Liver (tissue), 9 donors: ENCODE measurements around the gene NR3C1. TPM values are rescaled to one million over a fixed set of nuclear protein-coding genes. Genes with fewer than 3 reads are reported as not detected.

Experiments
- DNase-seq: peaks from one replicate; pipeline ENCODE4 v3.0.0-alpha.2; 2017; ENCODE audit warnings: low spot score
- H3K27ac ChIP-seq, 2 donors: one replicate each; pipeline ENCODE4 v1.7.0; 2013; ENCODE audit warnings: inconsistent platforms in 2 of 2, low read length in 2 of 2, control low read depth in 1 of 2, low read depth in 1 of 2, mild to moderate bottlenecking in 1 of 2
- H3K27me3 ChIP-seq, 4 donors: one replicate each; pipeline versions ENCODE4 v1.6.1 to v1.7.0; 2013; ENCODE audit warnings: low read length in 3 of 4, inconsistent platforms in 1 of 4, mild to moderate bottlenecking in 1 of 4, moderate library complexity in 1 of 4; ENCODE audit not compliant: control insufficient read depth in 4 of 4, insufficient read depth in 4 of 4
- H3K36me3 ChIP-seq, 4 donors: one replicate each; pipeline versions ENCODE4 v1.6.1 to v1.7.0; 2013; ENCODE audit warnings: low read length in 3 of 4, mild to moderate bottlenecking in 3 of 4, low read depth in 1 of 4, moderate library complexity in 1 of 4; ENCODE audit not compliant: control insufficient read depth in 4 of 4, insufficient read depth in 3 of 4
- H3K4me1 ChIP-seq, 4 donors: one replicate each; pipeline versions ENCODE4 v1.6.1 to v1.7.0; 2013; ENCODE audit warnings: low read length in 3 of 4, mild to moderate bottlenecking in 3 of 4, moderate library complexity in 1 of 4; ENCODE audit not compliant: control insufficient read depth in 4 of 4, insufficient read depth in 4 of 4
- H3K4me3 ChIP-seq, 3 donors: one replicate each; pipeline versions ENCODE4 v1.6.1 to v1.7.0; 2013; ENCODE audit warnings: low read length in 3 of 3, control low read depth in 1 of 3, low read depth in 1 of 3, mild to moderate bottlenecking in 1 of 3
- H3K9ac ChIP-seq, 2 donors: one replicate each; pipeline ENCODE4 v1.7.0; 2013; ENCODE audit warnings: low read length in 2 of 2, mild to moderate bottlenecking in 2 of 2, moderate library complexity in 2 of 2, control low read depth in 1 of 2, low read depth in 1 of 2
- H3K9me3 ChIP-seq, 4 donors: one replicate each; pipeline versions ENCODE4 v1.6.1 to v1.7.0; 2013; ENCODE audit warnings: low read length in 3 of 4; ENCODE audit not compliant: control insufficient read depth in 4 of 4
- EGR1 ChIP-seq, 2 donors: IDR thresholded peaks; 2 replicates each; pipeline ENCODE4 v1.6.1; 2016 to 2018; ENCODE audit warnings: antibody characterized with exemption in 2 of 2, low read depth in 2 of 2
- FOXA1 ChIP-seq: IDR thresholded peaks from 2 replicates; pipeline ENCODE4 v1.6.1; 2016; ENCODE audit warnings: antibody characterized with exemption
- FOXA2 ChIP-seq: IDR thresholded peaks from 2 replicates; pipeline ENCODE4 v1.6.1; 2016; ENCODE audit warnings: antibody characterized with exemption
- GABPA ChIP-seq, 2 donors: IDR thresholded peaks in 1 of 2; conservative IDR thresholded peaks in 1 of 2; 2 replicates each; pipeline ENCODE4 v1.6.1; 2016; ENCODE audit warnings: antibody characterized with exemption in 2 of 2, mild to moderate bottlenecking in 1 of 2, moderate library complexity in 1 of 2
- HNF4A ChIP-seq, 2 donors: conservative IDR thresholded peaks; 2 replicates each; pipeline ENCODE4 v1.6.1; 2016; ENCODE audit warnings: antibody characterized with exemption in 2 of 2, mild to moderate bottlenecking in 2 of 2
- HNF4G ChIP-seq: IDR thresholded peaks from 2 replicates; pipeline ENCODE4 v1.6.1; 2016; ENCODE audit warnings: antibody characterized with exemption
- NR2F2 ChIP-seq: IDR thresholded peaks from 2 replicates; pipeline ENCODE4 v1.6.1; 2016; ENCODE audit warnings: antibody characterized with exemption
- RAD21 ChIP-seq, 2 donors: IDR thresholded peaks; 2 replicates each; pipeline ENCODE4 v1.6.1; 2016; ENCODE audit warnings: antibody characterized with exemption in 2 of 2, mild to moderate bottlenecking in 2 of 2
- RXRA ChIP-seq, 2 donors: IDR thresholded peaks; 2 replicates each; pipeline ENCODE4 v1.6.1; 2017 to 2018; ENCODE audit warnings: antibody characterized with exemption in 2 of 2, mild to moderate bottlenecking in 1 of 2
- SP1 ChIP-seq: IDR thresholded peaks from 2 replicates; pipeline ENCODE4 v1.6.1; 2018; ENCODE audit warnings: antibody characterized with exemption, mild to moderate bottlenecking
- TAF1 ChIP-seq: conservative IDR thresholded peaks from 2 replicates; pipeline ENCODE4 v1.6.1; 2016; ENCODE audit warnings: antibody characterized with exemption, mild to moderate bottlenecking
- YY1 ChIP-seq: IDR thresholded peaks from 2 replicates; pipeline ENCODE4 v1.6.1; 2016; ENCODE audit warnings: antibody characterized with exemption, mild to moderate bottlenecking
- WGBS: extraction: QIAGEN DNeasy Blood & Tissue Kit; methylation state at CpG from one replicate; pipeline ENCODE4 v1.1.7; 2013; 5-methylcytosine and 5-hydroxymethylcytosine counted together
- polyA plus RNA-seq, 2 donors: library from polyadenylated mRNA; stranded (reverse) in 1 of 2; unstranded in 1 of 2; fragments of 200-250 nt in 1 of 2; fragments of >200 nt in 1 of 2; fragmentation: Nextera tagmentation in 1 of 2; extraction: Ambion mirVana in 1 of 2; gene quantifications; one replicate each; pipeline versions ENCODE4 v1.2.1 to v1.2.3, GENCODE V29; 2013 to 2015
- total RNA-seq, 2 donors: library from RNA; depleted of rRNA; stranded (reverse); fragments of >200 nt; gene quantifications; one replicate each; pipeline ENCODE4 v1.2.3, GENCODE V29; 2014
- TF ChIP-seq, protein P1 (sequence below): fragments of 150-350 bp; IDR thresholded peaks from 2 replicates; pipeline ENCODE4 v1.5.1; 2017; ENCODE audit warnings: improper control_type of control experiment, low read depth, low read length; ENCODE audit not compliant: missing input control
- TF ChIP-seq, protein P2 (sequence below): IDR thresholded peaks from 2 replicates; pipeline ENCODE4 v1.6.1; 2016; ENCODE audit warnings: antibody characterized with exemption
- TF ChIP-seq, protein P3 (sequence below): IDR thresholded peaks from 2 replicates; pipeline ENCODE4 v1.6.1; 2016; ENCODE audit warnings: antibody characterized with exemption
- TF ChIP-seq, protein P4 (sequence below): IDR thresholded peaks from 2 replicates; pipeline ENCODE4 v1.6.1; 2016; ENCODE audit warnings: antibody characterized with exemption, mild to moderate bottlenecking
- donor health status: healthy.
- donor health status: healthy.
- donor health status: healthy.
- donor health status: healthy.
- donor health status: healthy.

NR3C1 gene
- total and polyA plus RNA-seq, 4 donors, result 24.5 to 36.4 (median 29.0) TPM

DNA sequence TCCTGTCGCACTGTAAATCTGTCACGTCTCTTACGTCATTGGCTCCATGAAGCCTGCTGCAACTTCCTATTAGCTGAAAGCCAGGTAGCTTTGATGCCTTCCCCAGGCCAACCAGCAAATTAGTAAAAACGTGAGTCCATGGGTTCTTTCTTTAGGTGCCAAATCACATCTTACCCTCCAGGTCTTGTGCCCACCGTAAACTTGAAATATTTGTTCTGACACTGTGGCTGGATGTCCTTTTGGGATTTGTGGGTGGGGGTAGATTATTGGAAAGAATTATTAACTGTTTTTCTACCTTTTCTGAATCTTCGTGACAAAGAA, 172.8 kb downstream of the NR3C1 start:
- 91% methylated on average over 6 of the region's 6 CpGs for WGBS

More for the DNA sequence above, 172.8 kb downstream of the NR3C1 start:
- Histone ChIP-seq H3K4me3 (no peak overlapping the region), H3K9me3 (no peaks in the 10 kb centered on the region), H3K36me3 (no peaks in the 10 kb centered on the region), H3K27ac (peak overlapping the region; percentile 84 to 96), H3K4me1 (peaks cover 17 to 53% (median 32%) of the 10 kb centered on the region in 4 donors), H3K9ac (no peak overlapping the region), H3K27me3 (no peaks in the 10 kb centered on the region)
- no peak for DNase-seq
- no peak for TF ChIP-seq RAD21 (IDR thresholded peaks at IDR 0.05)
- no peak for TF ChIP-seq GABPA (IDR thresholded peaks at IDR 0.05 in 1 of 2, conservative IDR thresholded peaks at IDR 0.05 in 1 of 2)
- TF ChIP-seq, protein P1, sequence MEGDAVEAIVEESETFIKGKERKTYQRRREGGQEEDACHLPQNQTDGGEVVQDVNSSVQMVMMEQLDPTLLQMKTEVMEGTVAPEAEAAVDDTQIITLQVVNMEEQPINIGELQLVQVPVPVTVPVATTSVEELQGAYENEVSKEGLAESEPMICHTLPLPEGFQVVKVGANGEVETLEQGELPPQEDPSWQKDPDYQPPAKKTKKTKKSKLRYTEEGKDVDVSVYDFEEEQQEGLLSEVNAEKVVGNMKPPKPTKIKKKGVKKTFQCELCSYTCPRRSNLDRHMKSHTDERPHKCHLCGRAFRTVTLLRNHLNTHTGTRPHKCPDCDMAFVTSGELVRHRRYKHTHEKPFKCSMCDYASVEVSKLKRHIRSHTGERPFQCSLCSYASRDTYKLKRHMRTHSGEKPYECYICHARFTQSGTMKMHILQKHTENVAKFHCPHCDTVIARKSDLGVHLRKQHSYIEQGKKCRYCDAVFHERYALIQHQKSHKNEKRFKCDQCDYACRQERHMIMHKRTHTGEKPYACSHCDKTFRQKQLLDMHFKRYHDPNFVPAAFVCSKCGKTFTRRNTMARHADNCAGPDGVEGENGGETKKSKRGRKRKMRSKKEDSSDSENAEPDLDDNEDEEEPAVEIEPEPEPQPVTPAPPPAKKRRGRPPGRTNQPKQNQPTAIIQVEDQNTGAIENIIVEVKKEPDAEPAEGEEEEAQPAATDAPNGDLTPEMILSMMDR, result no peak
- TF ChIP-seq FOXA1, result no peak
- TF ChIP-seq HNF4G, result no peak
- TF ChIP-seq, protein P2, sequence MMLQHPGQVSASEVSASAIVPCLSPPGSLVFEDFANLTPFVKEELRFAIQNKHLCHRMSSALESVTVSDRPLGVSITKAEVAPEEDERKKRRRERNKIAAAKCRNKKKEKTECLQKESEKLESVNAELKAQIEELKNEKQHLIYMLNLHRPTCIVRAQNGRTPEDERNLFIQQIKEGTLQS, result no peak
- TF ChIP-seq RXRA (IDR thresholded peaks at IDR 0.05), result no peak
- TF ChIP-seq EGR1 (IDR thresholded peaks at IDR 0.05; ENCODE audit: low read depth in 2 of 2), result no peak
- TF ChIP-seq, protein P3, sequence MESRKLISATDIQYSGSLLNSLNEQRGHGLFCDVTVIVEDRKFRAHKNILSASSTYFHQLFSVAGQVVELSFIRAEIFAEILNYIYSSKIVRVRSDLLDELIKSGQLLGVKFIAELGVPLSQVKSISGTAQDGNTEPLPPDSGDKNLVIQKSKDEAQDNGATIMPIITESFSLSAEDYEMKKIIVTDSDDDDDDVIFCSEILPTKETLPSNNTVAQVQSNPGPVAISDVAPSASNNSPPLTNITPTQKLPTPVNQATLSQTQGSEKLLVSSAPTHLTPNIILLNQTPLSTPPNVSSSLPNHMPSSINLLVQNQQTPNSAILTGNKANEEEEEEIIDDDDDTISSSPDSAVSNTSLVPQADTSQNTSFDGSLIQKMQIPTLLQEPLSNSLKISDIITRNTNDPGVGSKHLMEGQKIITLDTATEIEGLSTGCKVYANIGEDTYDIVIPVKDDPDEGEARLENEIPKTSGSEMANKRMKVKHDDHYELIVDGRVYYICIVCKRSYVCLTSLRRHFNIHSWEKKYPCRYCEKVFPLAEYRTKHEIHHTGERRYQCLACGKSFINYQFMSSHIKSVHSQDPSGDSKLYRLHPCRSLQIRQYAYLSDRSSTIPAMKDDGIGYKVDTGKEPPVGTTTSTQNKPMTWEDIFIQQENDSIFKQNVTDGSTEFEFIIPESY, result no peak
- no peak for TF ChIP-seq TAF1
- TF ChIP-seq FOXA2, result no peak
- TF ChIP-seq HNF4A (conservative IDR thresholded peaks at IDR 0.05), result no peak
- TF ChIP-seq NR2F2, result no peak
- TF ChIP-seq SP1, result no peak
- TF ChIP-seq, protein P4, sequence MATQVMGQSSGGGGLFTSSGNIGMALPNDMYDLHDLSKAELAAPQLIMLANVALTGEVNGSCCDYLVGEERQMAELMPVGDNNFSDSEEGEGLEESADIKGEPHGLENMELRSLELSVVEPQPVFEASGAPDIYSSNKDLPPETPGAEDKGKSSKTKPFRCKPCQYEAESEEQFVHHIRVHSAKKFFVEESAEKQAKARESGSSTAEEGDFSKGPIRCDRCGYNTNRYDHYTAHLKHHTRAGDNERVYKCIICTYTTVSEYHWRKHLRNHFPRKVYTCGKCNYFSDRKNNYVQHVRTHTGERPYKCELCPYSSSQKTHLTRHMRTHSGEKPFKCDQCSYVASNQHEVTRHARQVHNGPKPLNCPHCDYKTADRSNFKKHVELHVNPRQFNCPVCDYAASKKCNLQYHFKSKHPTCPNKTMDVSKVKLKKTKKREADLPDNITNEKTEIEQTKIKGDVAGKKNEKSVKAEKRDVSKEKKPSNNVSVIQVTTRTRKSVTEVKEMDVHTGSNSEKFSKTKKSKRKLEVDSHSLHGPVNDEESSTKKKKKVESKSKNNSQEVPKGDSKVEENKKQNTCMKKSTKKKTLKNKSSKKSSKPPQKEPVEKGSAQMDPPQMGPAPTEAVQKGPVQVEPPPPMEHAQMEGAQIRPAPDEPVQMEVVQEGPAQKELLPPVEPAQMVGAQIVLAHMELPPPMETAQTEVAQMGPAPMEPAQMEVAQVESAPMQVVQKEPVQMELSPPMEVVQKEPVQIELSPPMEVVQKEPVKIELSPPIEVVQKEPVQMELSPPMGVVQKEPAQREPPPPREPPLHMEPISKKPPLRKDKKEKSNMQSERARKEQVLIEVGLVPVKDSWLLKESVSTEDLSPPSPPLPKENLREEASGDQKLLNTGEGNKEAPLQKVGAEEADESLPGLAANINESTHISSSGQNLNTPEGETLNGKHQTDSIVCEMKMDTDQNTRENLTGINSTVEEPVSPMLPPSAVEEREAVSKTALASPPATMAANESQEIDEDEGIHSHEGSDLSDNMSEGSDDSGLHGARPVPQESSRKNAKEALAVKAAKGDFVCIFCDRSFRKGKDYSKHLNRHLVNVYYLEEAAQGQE, result no peak
- no peak for TF ChIP-seq YY1
